ENCODE measurements around the gene MSMB. TPM values are rescaled to one million over a fixed set of nuclear protein-coding genes. Genes with fewer than 3 reads are reported as not detected.

The MSMB gene
- not detected in 2 replicates for polyA plus RNA-seq (2012; rRNA removed)
- polyA plus RNA-seq (2012; cell fraction: cytosol; rRNA removed): not detected in 2 replicates
- not detected in 2 replicates for polyA plus RNA-seq (2012; cell fraction: nucleus; rRNA removed)

GRCh38 chr10:46046261-46046660 is at the start of gene MSMB:
Gene MSMB (minus strand): TSS chr10:46046269. CDS start chr10:46046237, 32 bp downstream.
- CTCF ChIA-PET: no interaction called here

More at GRCh38 chr10:46046261-46046660, at the start of gene MSMB:
- no peaks in the 10 kb centered on the region; a peak in 1 of 4 replicates for H3K4me1 ChIP-seq (ENCODE audit: control insufficient read depth in 1 of 2, insufficient read depth in 2 of 2, low read depth in 1 of 2, low read length in 1 of 2)
- no peak within 1 kb of the TSS for H3K27ac ChIP-seq (ENCODE audit: low read depth in 2 of 2, low read length in 1 of 2)
- H3K9me3 ChIP-seq: no peaks in the 10 kb centered on the region
- WGBS (ENCODE audit: low lambda C conversion rate): 61% methylated on average over 7 of the region's 7 CpGs
- no peaks in the 10 kb centered on the region for H4K20me1 ChIP-seq (ENCODE audit: insufficient read depth)
- no peaks in the 10 kb centered on the region; the same call in 1 of the 2 replicates for H3K27me3 ChIP-seq (ENCODE audit: insufficient read depth)
- no peak within 1 kb of the TSS for H3K9ac ChIP-seq
- no peaks in the 10 kb centered on the region for H3F3A ChIP-seq (replicated peaks; ENCODE audit: insufficient read depth)
- no peak within 1 kb of the TSS for H2AFZ ChIP-seq (ENCODE audit: low read depth)
- H3K4me3 ChIP-seq (ENCODE audit: low read depth in 2 of 2, low read length in 1 of 2): no peak within 1 kb of the TSS
- TF ChIP-seq USF1 (IDR thresholded peaks at IDR 0.05; ENCODE audit: borderline replicate concordance, low read depth) (no peak), NFIC (IDR thresholded peaks at IDR 0.05; ENCODE audit: borderline replicate concordance) (no peak), FOSL2 (IDR thresholded peaks at IDR 0.05; ENCODE audit: borderline replicate concordance, low read depth) (no peak), MEF2A (IDR thresholded peaks at IDR 0.05; ENCODE audit: borderline replicate concordance, low read depth) (no peak), CHD2 (IDR thresholded peaks at IDR 0.05; ENCODE audit: low read length, partially characterized antibody) (no peak), FOXJ3 (CRISPR knock-in tag; IDR thresholded peaks at IDR 0.05) (no peak), SIN3A (IDR thresholded peaks at IDR 0.05; ENCODE audit: borderline replicate concordance, low read depth, low read length) (no peak), PBX3 (IDR thresholded peaks at IDR 0.05) (no peak), ZBTB33 (IDR thresholded peaks at IDR 0.05; ENCODE audit: borderline replicate concordance, low read depth) (no peak), TCF12 (IDR thresholded peaks at IDR 0.05) (no peak), GATA2 (CRISPR knock-in tag; IDR thresholded peaks at IDR 0.05) (no peak), RAD21 (IDR thresholded peaks at IDR 0.05; ENCODE audit: low read length) (no peak), EP300 (IDR thresholded peaks at IDR 0.05; ENCODE audit: borderline replicate concordance in 1 of 2, low read depth in 1 of 2, low read length in 1 of 2) (no peak), RCOR1 (IDR thresholded peaks at IDR 0.05; ENCODE audit: low read length) (no peak), NRF1 (IDR thresholded peaks at IDR 0.05; ENCODE audit: low read depth, low read length) (no peak), RFX5 (IDR thresholded peaks at IDR 0.05; ENCODE audit: low read length) (no peak), IRF3 (IDR thresholded peaks at IDR 0.05; ENCODE audit: low read depth, low read length) (no peak), FOXM1 (IDR thresholded peaks at IDR 0.05; ENCODE audit: low read depth) (no peak), REST (IDR thresholded peaks at IDR 0.05; ENCODE audit: low read depth, low read length) (no peak), RXRA (IDR thresholded peaks at IDR 0.05; ENCODE audit: borderline replicate concordance, low read depth) (no peak)
- H3K36me3 ChIP-seq (replicated peaks in 1 of 2; ENCODE audit: control insufficient read depth in 1 of 2, insufficient read depth in 2 of 2, low read length in 1 of 2): no peaks in the 10 kb centered on the region
- H3K4me2 ChIP-seq: no peak within 1 kb of the TSS
- DNase-seq: no peak
- no peaks in the 10 kb centered on the region for H3K9me2 ChIP-seq
- POLR2A ChIA-PET: no interaction called here
- H3K79me2 ChIP-seq (ENCODE audit: insufficient read depth): no peaks in the 10 kb centered on the region
